GM12878 (cell line): Measurements from ENCODE around the gene ISG15. TPM values are rescaled to one million over a fixed set of nuclear protein-coding genes. Genes with fewer than 3 reads are reported as not detected.
"Not testable (repeated sequence)": the region's sequence is repeated elsewhere in the genome, so short reads cannot be mapped to it uniquely, and the experiment has no call there.

Source experiments
- ATAC-seq: fragments of 200-7000 bp; cut with Tn5 transposase; 3 replicates; pipeline ENCODE4 v1.9.1; 2020; ENCODE audit warnings: mild to moderate bottlenecking, moderate library complexity
- BruUV-seq: library from RNA; stranded (reverse); fragments of 400-500 nt; replicated peaks from 2 replicates; lab custom pipeline; 2021; lab: Mats Ljungman, UMichigan
- CTCF ChIA-PET: fragments of 300-600 bp; sonication (Branson Sonifier 250); formaldehyde crosslinking; extraction: SDS; loops from one replicate; lab custom pipeline; 2021; ENCODE audit warnings: inconsistent platforms; lab: Yijun Ruan, JAX
- POLR2A ChIA-PET: fragments of 350-600 bp; formaldehyde crosslinking; extraction: SDS; loops from one replicate; lab custom pipeline; 2021; ENCODE audit warnings: inconsistent platforms; lab: Charles Lee
- RAD21 ChIA-PET: fragments of 300-600 bp; sonication (Branson Sonifier 250); formaldehyde crosslinking; loops from one replicate; lab custom pipeline; 2023; ENCODE audit warnings: antibody characterized with exemption; ENCODE audit not compliant: unreplicated experiment; lab: Charles Lee
- SMC1A ChIA-PET: fragments of 300-600 bp; sonication (Branson Sonifier 250); formaldehyde crosslinking; loops from one replicate; lab custom pipeline; 2023; ENCODE audit not compliant: unreplicated experiment, uncharacterized antibody; lab: Charles Lee
- DNase-seq: peaks from one replicate; pipeline ENCODE4 v3.0.0-alpha.2; 2011; ENCODE audit warnings: low read depth, low spot score
- FAIRE-seq: peaks from 3 replicates; lab custom pipeline; 2011; peaks lifted over from hg19 to GRCh38; lab: Jason Lieb, UNC
- H2AFZ ChIP-seq: 2 replicates; pipeline ENCODE4 v1.6.0; 2011; ENCODE audit warnings: low read depth, low read length, control low read depth; ENCODE audit not compliant: control insufficient read depth
- H3K27ac ChIP-seq: 2 replicates; pipeline ENCODE4 v1.5.1; 2011; ENCODE audit warnings: control low read depth; ENCODE audit not compliant: control insufficient read depth, insufficient read depth
- H3K27me3 ChIP-seq, 2 experiments: replicated peaks in 1 of 2; 2 replicates each; pipeline versions ENCODE4 v1.6.0 to v1.6.1; 2011; ENCODE audit warnings: low read length in 1 of 2; ENCODE audit not compliant: control insufficient read depth in 2 of 2, insufficient read depth in 2 of 2
- H3K36me3 ChIP-seq, 2 experiments: 2 replicates each; pipeline ENCODE4 v1.5.1; 2011; ENCODE audit warnings: low read length in 1 of 2; ENCODE audit not compliant: control insufficient read depth in 2 of 2, insufficient read depth in 2 of 2
- H3K4me1 ChIP-seq: 2 replicates; pipeline ENCODE4 v1.6.1; 2011; ENCODE audit warnings: mild to moderate bottlenecking, low read length, moderate library complexity, mixed read lengths; ENCODE audit not compliant: control insufficient read depth, insufficient read depth
- H3K4me2 ChIP-seq: 2 replicates; pipeline ENCODE4 v1.6.0; 2011; ENCODE audit warnings: control low read depth; ENCODE audit not compliant: control insufficient read depth, insufficient read depth
- H3K4me3 ChIP-seq: fragments of 200-600 bp; sonication (generic); 2 replicates; pipeline ENCODE4 v1.5.1; 2016
- H3K79me2 ChIP-seq: 2 replicates; pipeline ENCODE4 v1.6.0; 2011; ENCODE audit warnings: low read length; ENCODE audit not compliant: control insufficient read depth, insufficient read depth
- H3K9ac ChIP-seq: 2 replicates; pipeline ENCODE4 v1.8.0; 2011; ENCODE audit warnings: low read length, control low read depth, mixed read lengths; ENCODE audit not compliant: control insufficient read depth, insufficient read depth
- H3K9me3 ChIP-seq: replicated peaks from 3 replicates; pipeline ENCODE4 v1.5.1; 2011; ENCODE audit warnings: mild to moderate bottlenecking, low read length; ENCODE audit not compliant: control insufficient read depth, insufficient read depth
- H4K20me1 ChIP-seq: 2 replicates; pipeline ENCODE4 v1.6.0; 2011; ENCODE audit not compliant: control insufficient read depth, insufficient read depth
- MEF2B ChIP-seq: fragments of 450-650 bp; IDR thresholded peaks from 2 replicates; pipeline ENCODE4 v1.6.1; 2018; ENCODE audit warnings: mild to moderate bottlenecking, moderate library complexity; ENCODE audit not compliant: partially characterized antibody, poor library complexity, severe bottlenecking
- POLR2A ChIP-seq: IDR thresholded peaks from 2 replicates; pipeline ENCODE4 v1.6.1; 2011; ENCODE audit warnings: low read depth, mild to moderate bottlenecking, low read length
- RCOR1 ChIP-seq: conservative IDR thresholded peaks from 2 replicates; pipeline ENCODE4 v1.6.1; 2012; ENCODE audit warnings: low read depth, low read length, improper control_type of control experiment
- TAF1 ChIP-seq: IDR thresholded peaks from 2 replicates; pipeline ENCODE4 v1.6.1; 2011; ENCODE audit warnings: mild to moderate bottlenecking, low read depth, low read length, borderline replicate concordance
- WGBS: methylation state at CpG from one replicate; pipeline ENCODE4 v1.1.6; 2016; ENCODE audit warnings: low lambda C conversion rate; ENCODE audit not compliant: insufficient replicate concordance, insufficient coverage; ENCODE audit errors: missing lambda C conversion rate; 5-methylcytosine and 5-hydroxymethylcytosine counted together
- in situ Hi-C: fragments of 300-500 bp; cut with MboI; formaldehyde crosslinking; loops from 9 replicates; pipeline ENCODE4 v1.14.3; 2018; ENCODE audit warnings: mixed read lengths
- intact Hi-C: fragments of 100-400 bp; cut with micrococcal nuclease; formaldehyde crosslinking; loops from one replicate; pipeline ENCODE4 v1.14.2; 2022; ENCODE audit not compliant: unreplicated experiment
- polyA plus RNA-seq, 11 experiments: library from polyadenylated mRNA; depleted of rRNA in 4 of 11; unstranded in 6 of 11; stranded (reverse) in 5 of 11; fragments of >200 nt; fragmentation: Nextera tagmentation in 4 of 11; fragmentation: Illumina TruSeq in 1 of 11; extraction: Ambion mirVana in 4 of 11; extraction: Trizol in 1 of 11; gene quantifications; 1 replicate in 1 of 11; 2 replicates in 10 of 11; pipeline versions ENCODE4 v1.2.1 to v1.2.3, GENCODE V29; 2011 to 2016; ENCODE audit warnings: inconsistent platforms in 2 of 11, missing spikeins in 2 of 11, low read depth in 1 of 11
- total RNA-seq, 4 experiments: library from RNA; depleted of rRNA in 3 of 4; stranded (reverse); fragments of >200 nt in 3 of 4; fragmentation: Illumina TruSeq in 1 of 4; extraction: Trizol in 1 of 4; gene quantifications; 2 replicates each; pipeline versions ENCODE4 v1.2.1 to v1.2.3, GENCODE V29; 2013 to 2021

Gene ISG15
- total and polyA plus RNA-seq, 10 of the 15 experiments (the other 5 are each of a cell fraction or from before 2014, with no cell fraction given): 7.8 to 384 (median 274) TPM

GRCh38 chr1:985126-985525 lies 28.2 kb upstream of the ISG15 start:
- ATAC-seq (no peak), DNase-seq (no peak), FAIRE-seq (no peak)
- no peak overlapping the region for H2AFZ ChIP-seq
- WGBS: 50% methylated on average over 13 of the region's 13 CpGs
- no peaks in the 10 kb centered on the region for H3K36me3 ChIP-seq
- ChIA-PET RAD21 (interaction anchor here (0.7 to 2.4 kb wide), 13 partner anchors 7 to 307 kb away, joined by 3 to 19 read pairs (median 3); partner anchors contain the start of genes AGRN and ISG15), POLR2A (interaction anchor here (0.6 to 1.0 kb wide), 3 partner anchors 10 to 28 kb away, joined by 3 to 7 read pairs (median 3); partner anchors contain the start of gene ISG15), CTCF (interaction anchor here (0.6 to 8.0 kb wide), 18 partner anchors 8 to 387 kb away, joined by 3 to 71 read pairs (median 6); partner anchors contain the start of genes ISG15 and NOC2L)
- H3K79me2 ChIP-seq: no peaks in the 10 kb centered on the region
- H3K9ac ChIP-seq: no peak overlapping the region
- no peaks in the 10 kb centered on the region for H4K20me1 ChIP-seq
- no peaks in the 10 kb centered on the region for H3K4me1 ChIP-seq
- H3K4me2 ChIP-seq: no peak overlapping the region
- no peaks in the 10 kb centered on the region; the same call in 2 of the 3 replicates for H3K9me3 ChIP-seq
- intact Hi-C loops (loop anchor here (2.0 kb wide), 1 partner anchor 308 kb away; no protein-coding TSS in a partner anchor), in situ Hi-C loops (no loop called here)
- BruUV-seq: no TSS peak
- H3K27ac ChIP-seq: no peak overlapping the region
- TF ChIP-seq MEF2B (no peak), RCOR1 (no peak), POLR2A (no peak), TAF1 (no peak)
- TF ChIP-seq, all 136 proteins: peak for 0
- SMC1A ChIA-PET: interaction anchor here (0.8 to 2.7 kb wide), 11 partner anchors 16 to 387 kb away, joined by 3 to 13 read pairs (median 4); partner anchors contain the start of gene ISG15
- no peaks in the 10 kb centered on the region for H3K27me3 ChIP-seq
- H3K4me3 ChIP-seq: no peak overlapping the region

DNA sequence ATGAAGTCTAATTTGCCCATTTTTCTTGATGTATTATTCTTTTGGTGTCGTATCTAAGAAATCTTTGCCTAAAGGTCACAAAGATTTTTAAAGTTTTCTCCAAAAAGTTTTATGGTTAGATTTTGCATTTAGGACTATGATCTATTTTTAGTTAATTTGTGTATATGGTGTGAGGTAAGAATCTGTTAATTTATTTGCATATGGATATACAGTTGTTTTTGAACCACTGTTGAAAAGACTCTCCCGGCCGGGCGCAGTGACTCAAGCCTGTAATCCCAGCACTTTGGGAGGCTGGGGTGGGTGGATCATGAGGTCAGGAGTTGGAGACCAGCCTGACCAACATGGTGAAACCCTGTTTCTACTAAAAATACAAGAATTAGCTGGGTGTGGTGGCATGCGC lies 25.2 kb upstream of the ISG15 start:
- CTCF ChIA-PET: interaction anchor here (1.1 to 1.7 kb wide), 2 partner anchors 45 to 304 kb away, joined by 3 read pairs; no protein-coding TSS in a partner anchor
- DNase-seq, POLR2A ChIA-PET, H3K4me2 ChIP-seq, BruUV-seq, H2AFZ ChIP-seq, H4K20me1 ChIP-seq, H3K36me3 ChIP-seq, H3K9me3 ChIP-seq, H3K27ac ChIP-seq, FAIRE-seq, H3K4me3 ChIP-seq, H3K79me2 ChIP-seq, H3K27me3 ChIP-seq, H3K9ac ChIP-seq, in situ Hi-C loops, ATAC-seq, SMC1A ChIA-PET: not testable (repeated sequence)
- WGBS: 53% methylated on average over 5 of the region's 5 CpGs
- intact Hi-C loops: loop anchor here (1.0 kb wide), 1 partner anchor 76 kb away; no protein-coding TSS in a partner anchor
- RAD21 ChIA-PET: interaction anchor here (2.6 kb wide), 1 partner anchor 76 kb away, joined by 8 read pairs; no protein-coding TSS in a partner anchor
- peaks cover 17% of the 10 kb centered on the region for H3K4me1 ChIP-seq
